Measurements from ENCODE around the gene CELF5.
"Not testable (repeated sequence)": the region's sequence is repeated elsewhere in the genome, so short reads cannot be mapped to it uniquely, and the experiment has no call there.

CELF5 gene

DNA sequence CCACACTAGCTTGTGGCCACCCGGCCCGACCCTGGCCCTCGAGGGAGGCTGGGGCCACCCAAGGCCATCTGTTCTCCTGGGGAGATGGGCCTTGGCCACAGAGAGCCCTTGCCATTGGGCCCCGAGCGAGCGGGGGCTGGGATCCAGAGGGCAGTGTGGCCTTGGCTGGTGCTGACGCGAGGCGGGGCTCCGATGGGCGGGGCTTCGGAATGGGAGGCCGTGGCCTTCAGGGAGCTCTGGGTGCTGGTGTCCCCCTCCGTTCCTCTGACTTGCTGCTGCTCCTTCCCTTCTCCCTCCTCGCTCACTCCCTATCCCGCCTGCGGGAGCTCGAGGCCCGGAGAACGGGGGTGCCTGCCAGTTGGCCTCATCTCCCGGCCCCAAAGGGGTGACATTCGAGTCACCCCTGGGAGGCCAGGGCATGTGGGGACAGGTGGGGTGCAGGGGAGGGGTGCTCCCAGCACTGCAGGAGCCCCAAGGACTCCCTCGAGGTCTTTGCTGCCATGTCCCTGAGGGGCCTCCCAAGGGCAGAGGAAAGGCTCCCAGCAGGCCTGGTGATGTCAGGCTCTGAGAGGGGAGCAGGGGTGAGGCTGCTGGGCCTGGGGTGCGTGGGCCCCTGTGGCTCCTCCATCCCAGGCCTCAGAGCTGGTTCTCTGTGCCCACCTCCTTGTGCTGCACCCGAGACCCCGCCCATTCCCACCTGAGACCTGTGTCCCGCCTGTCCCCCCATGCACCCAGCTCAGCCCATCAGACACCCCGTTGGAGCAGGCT, 34.6 kb upstream of the CELF5 start:
- DNase-seq (ENCODE audit: insufficient read length, low spot score) (no peak), FAIRE-seq (no peak)

- FAIRE-seq (no peak), DNase-seq (ENCODE audit: insufficient read length, low spot score) (no peak)
Observed at GRCh38 chr19:3190470-3190770, 34.0 kb upstream of the CELF5 start.

GRCh38 chr19:3190921-3191805, 33.3 kb upstream of the CELF5 start:
- DNase-seq (ENCODE audit: insufficient read length, low spot score) (no peak), FAIRE-seq (no peak)

DNA sequence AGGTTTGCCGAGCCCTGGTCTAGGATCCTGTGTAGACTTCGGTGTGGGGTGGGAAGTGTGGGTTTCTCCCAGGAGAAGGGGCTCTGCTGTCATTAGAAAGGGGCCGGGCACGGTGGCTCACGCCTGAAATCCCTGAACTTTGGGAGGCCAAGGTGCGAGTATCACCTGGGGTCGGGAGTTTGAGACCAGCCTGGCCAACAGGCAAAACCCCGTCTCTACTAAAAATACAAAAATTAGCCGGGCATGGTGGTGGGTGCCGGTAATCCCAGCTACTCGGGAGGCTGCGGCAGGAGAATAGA, 32.7 kb upstream of the CELF5 start:
- not testable (repeated sequence) for FAIRE-seq

DNA sequence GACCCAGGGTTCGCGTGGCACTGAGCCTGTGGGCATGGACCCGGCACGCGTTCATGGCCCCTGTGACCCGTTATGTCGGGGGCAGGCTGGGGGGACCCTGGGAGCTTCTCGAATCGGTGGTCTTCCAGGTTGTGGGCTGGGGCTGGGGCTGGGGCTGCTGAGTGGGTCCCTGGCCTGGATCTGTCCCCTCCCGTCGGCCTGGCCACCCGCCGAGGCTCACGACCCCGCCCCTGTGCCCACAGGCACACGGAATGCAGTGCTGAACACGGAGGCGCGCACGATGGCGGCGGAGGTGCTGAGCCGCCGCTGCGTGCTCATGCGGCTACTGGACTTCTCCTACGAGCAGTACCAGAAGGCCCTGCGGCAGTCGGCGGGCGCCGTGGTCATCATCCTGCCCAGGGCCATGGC, 32.2 kb upstream of the CELF5 start:
- FAIRE-seq (no peak), DNase-seq (ENCODE audit: insufficient read length, low spot score) (no peak)

More for the DNA sequence above, 32.7 kb upstream of the CELF5 start:
- not testable (repeated sequence) for DNase-seq (ENCODE audit: insufficient read length, low spot score)

- FAIRE-seq (no peak), DNase-seq (ENCODE audit: insufficient read length, low spot score) (no peak)
Observed at GRCh38 chr19:3192684-3193083, 31.8 kb upstream of the CELF5 start.

DNA sequence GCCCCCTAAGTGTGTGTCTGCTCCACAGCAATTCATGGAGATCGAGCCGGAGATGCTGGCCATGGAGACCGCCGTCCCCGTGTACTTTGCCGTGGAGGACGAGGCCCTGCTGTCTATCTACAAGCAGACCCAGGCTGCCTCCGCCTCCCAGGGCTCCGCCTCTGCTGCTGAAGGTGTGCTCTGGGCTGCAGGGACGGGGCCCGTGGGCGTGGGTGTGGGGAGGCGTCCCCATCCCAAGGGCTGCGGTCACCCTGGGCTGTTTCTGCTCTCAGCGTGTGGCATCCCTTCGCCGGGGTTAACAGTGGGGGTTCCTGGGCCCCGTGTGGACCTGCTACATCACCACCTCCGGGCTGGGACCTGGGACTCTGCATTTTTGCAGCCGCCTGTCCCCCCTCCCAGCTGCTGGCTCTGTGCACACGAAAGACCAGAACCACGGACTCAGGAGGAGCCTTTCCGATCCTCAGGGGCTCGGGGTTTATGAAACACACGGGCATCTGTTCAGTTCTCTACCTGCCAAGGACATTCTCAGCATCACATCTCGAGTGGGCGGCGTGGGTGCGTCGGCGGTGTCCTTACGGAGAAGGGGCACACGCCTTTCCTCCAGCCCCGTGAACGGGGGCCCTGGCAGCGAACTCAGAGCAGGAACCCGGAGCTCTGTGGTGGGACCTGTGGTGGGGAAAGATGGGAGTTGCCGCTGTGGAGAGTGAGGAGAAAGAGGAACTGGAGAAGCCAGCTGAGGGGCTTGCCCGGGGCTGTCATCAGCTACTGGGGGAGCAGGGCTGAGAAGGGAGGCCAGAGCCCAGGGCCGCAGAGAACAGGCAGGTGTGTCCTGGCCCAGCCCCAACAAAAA, 31.0 kb upstream of the CELF5 start:
- FAIRE-seq (no peak), DNase-seq (ENCODE audit: insufficient read length, low spot score) (no peak)

GRCh38 chr19:3194106-3195087, 30.1 kb upstream of the CELF5 start:
- DNase-seq (ENCODE audit: insufficient read length, low spot score) (no peak), FAIRE-seq (no peak)

GRCh38 chr19:3196064-3196932, 28.2 kb upstream of the CELF5 start:
- no peak for FAIRE-seq
- no peak for DNase-seq (ENCODE audit: insufficient read length, low spot score)

- no peak for FAIRE-seq
- DNase-seq (ENCODE audit: insufficient read length, low spot score), result no peak
Observed at GRCh38 chr19:3196933-3197205, 27.6 kb upstream of the CELF5 start.

GRCh38 chr19:3198901-3199700, 25.4 kb upstream of the CELF5 start:
- no peak for DNase-seq (ENCODE audit: insufficient read length, low spot score)
- no peak for FAIRE-seq

DNA sequence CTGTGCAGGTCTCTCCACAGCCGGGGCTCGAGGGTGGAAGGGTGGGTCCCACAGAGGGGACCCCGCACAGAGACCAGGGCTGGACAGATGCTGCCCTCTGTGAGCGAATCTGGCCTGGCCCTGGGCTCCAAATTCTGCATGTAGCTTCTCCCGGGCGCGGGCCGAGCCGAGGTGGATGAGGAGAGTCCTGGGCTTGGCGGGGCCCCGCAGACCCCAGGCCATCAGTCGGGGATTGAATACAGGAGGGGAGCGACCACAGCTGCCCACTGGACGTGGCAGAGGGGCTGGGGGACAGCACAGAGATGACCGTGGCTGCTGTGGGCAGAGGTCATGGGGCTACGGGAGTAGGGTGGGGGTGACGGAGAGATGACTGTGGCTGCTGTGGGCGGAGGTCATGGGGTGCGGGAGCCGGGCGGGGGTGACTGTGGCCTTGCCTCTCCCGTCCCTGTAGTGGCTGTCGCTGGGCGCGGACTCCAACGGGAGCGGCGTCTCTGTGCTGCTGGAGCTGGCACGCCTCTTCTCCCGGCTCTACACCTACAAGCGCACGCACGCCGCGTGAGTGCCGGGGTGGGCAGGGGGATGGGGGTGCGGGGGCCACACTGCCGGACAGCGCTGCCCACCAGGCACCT, 23.3 kb upstream of the CELF5 start:
- no peak for DNase-seq (ENCODE audit: insufficient read length, low spot score)
- no peak for FAIRE-seq

DNA sequence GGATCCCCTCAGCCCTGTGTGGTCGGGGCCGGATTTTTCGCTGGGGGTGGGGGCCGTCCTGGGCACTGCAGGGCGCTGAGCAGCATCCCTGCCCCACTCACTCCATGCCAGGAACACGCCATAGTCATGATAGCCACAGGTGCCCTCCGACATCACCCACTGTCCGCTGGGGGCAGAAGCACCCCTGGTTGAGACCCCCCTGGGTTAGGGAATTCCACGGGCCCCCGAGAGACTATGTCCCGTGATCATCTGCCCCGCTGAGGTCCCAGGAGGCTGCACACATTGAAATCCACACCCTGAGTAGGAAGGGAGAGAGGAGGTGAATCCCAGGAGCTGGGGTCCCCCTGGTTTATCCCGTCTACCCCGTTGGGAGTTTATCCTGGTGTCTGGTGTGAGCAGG, 22.6 kb upstream of the CELF5 start:
- FAIRE-seq (no peak), DNase-seq (ENCODE audit: insufficient read length, low spot score) (no peak)

GRCh38 chr19:3202346-3202745, 22.1 kb upstream of the CELF5 start:
- FAIRE-seq (no peak), DNase-seq (ENCODE audit: insufficient read length, low spot score) (no peak)

GRCh38 chr19:3202895-3203294, 21.6 kb upstream of the CELF5 start:
- not testable (repeated sequence) for FAIRE-seq; DNase-seq (ENCODE audit: insufficient read length, low spot score)

GRCh38 chr19:3203805-3204645, 20.4 kb upstream of the CELF5 start:
- no peak for DNase-seq (ENCODE audit: insufficient read length, low spot score)
- FAIRE-seq, result no peak

DNA sequence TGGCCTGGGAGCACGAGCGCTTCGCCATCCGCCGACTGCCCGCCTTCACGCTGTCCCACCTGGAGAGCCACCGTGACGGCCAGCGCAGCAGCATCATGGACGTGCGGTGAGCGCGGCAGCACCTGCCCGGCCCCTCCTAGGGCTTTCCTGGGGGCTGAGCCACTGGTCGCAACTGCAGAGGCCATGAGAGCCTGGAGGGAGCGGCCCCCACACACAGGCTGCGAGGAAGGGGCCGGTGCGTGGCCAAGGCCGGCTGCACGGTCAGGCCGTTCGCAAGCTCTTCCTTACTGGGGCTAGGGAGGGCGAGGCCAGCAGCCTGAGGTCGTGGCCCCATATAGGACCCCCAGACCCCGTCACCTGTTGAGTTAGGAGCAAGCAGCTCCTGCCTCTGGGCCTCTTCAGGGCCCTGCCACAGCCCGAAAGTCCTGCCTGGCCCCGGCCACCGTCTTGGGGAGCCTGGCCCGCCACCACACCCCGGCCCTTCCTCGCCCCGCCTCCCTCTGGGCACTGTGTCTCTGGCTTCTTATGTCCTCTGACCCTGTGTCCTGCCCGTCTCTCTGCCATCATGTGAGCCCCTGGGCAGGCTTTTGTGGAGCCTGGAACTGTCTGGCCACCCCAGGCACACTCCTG, 19.7 kb upstream of the CELF5 start:
- DNase-seq (ENCODE audit: insufficient read length, low spot score) (no peak), FAIRE-seq (no peak)
